NCI-H1105 treated with DMSO at 0.1 percent for 48 hours (cell line): ENCODE results near the gene FRMD3.
"Not testable (repeated sequence)": the region's sequence is repeated elsewhere in the genome, so short reads cannot be mapped to it uniquely, and the experiment has no call there.

Source experiments
- DNase-seq: peaks from one replicate; lab custom pipeline; 2025; lab: John Stamatoyannopoulos, UW

The FRMD3 gene

GRCh38 chr9:83523684-83524083 lies 14.5 kb downstream of the FRMD3 start:
- no peak for DNase-seq

- no peak for DNase-seq
Measured at GRCh38 chr9:83521411-83521810, 16.8 kb downstream of the FRMD3 start.

- no peak for DNase-seq
Measured at GRCh38 chr9:83521011-83521410, 17.2 kb downstream of the FRMD3 start.

- no peak for DNase-seq
Measured at GRCh38 chr9:83520292-83520691, 17.9 kb downstream of the FRMD3 start.

- not testable (repeated sequence) for DNase-seq
Measured at GRCh38 chr9:83517980-83518379, 20.2 kb downstream of the FRMD3 start.

- no peak for DNase-seq
Measured at GRCh38 chr9:83514767-83515166, 23.4 kb downstream of the FRMD3 start.

GRCh38 chr9:83512621-83513020 lies 25.6 kb downstream of the FRMD3 start:
- no peak for DNase-seq

GRCh38 chr9:83511051-83511450 lies 27.1 kb downstream of the FRMD3 start:
- no peak for DNase-seq

- peak; percentile 22 for DNase-seq
Measured at GRCh38 chr9:83509402-83509801, 28.8 kb downstream of the FRMD3 start.

- no peak for DNase-seq
Measured at GRCh38 chr9:83508067-83508466, 30.1 kb downstream of the FRMD3 start.

- DNase-seq = peak; percentile 31
Measured at GRCh38 chr9:83505282-83505681, 32.9 kb downstream of the FRMD3 start.

GRCh38 chr9:83503866-83504265 lies 34.3 kb downstream of the FRMD3 start:
- no peak for DNase-seq

GRCh38 chr9:83501565-83501964 lies 36.6 kb downstream of the FRMD3 start:
- DNase-seq = no peak

- DNase-seq = no peak
Measured at GRCh38 chr9:83497441-83497840, 40.8 kb downstream of the FRMD3 start.

- DNase-seq = no peak
Measured at GRCh38 chr9:83491995-83492394, 46.2 kb downstream of the FRMD3 start.

GRCh38 chr9:83491413-83491812 lies 46.8 kb downstream of the FRMD3 start:
- no peak for DNase-seq

- no peak for DNase-seq
Measured at GRCh38 chr9:83489961-83490360, 48.2 kb downstream of the FRMD3 start.

GRCh38 chr9:83484990-83485389 lies 53.2 kb downstream of the FRMD3 start:
- no peak for DNase-seq

- no peak for DNase-seq
Measured at GRCh38 chr9:83483223-83483622, 55.0 kb downstream of the FRMD3 start.

- no peak for DNase-seq
Measured at GRCh38 chr9:83479765-83480164, 58.4 kb downstream of the FRMD3 start.

GRCh38 chr9:83477571-83477970 lies 60.6 kb downstream of the FRMD3 start:
- DNase-seq = no peak

GRCh38 chr9:83477120-83477519 lies 61.1 kb downstream of the FRMD3 start:
- no peak for DNase-seq

GRCh38 chr9:83476513-83476912 lies 61.7 kb downstream of the FRMD3 start:
- no peak for DNase-seq

GRCh38 chr9:83475741-83476140 lies 62.5 kb downstream of the FRMD3 start:
- no peak for DNase-seq

GRCh38 chr9:83474631-83475030 lies 63.6 kb downstream of the FRMD3 start:
- DNase-seq = no peak
